ENCODE results near the gene SUSD4. TPM values are rescaled to one million over a fixed set of nuclear protein-coding genes. Genes with fewer than 3 reads are reported as not detected.

SUSD4 gene
- total RNA-seq, 1 experiment from 2014 or later: 3.5 TPM

DNA sequence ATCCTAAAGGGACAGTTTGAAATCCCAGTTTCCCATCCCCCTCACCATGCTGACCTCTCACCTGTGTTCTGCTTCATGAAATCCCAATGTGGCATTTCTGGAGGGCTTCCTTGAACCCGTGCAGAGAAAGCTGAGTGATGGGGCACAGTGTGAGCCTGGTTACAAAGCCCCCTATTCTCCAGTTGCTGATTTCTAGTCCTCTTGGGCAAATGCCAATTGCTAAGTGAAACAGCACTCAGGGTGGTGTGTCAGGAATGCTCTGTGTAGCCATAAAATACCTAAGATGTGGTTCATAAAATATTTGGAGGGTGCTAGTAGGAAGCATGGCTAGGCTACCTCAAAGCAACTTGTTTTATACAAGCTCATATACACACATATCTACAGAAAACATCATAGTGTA lies 32.0 kb downstream of the SUSD4 start:
- DNase-seq: no peak
- H3K9ac ChIP-seq (ENCODE audit: extremely low read depth, insufficient read length, low read length): no peak overlapping the region
- no peak overlapping the region for H4K5ac ChIP-seq (ENCODE audit: insufficient read length, low read depth, low read length)
- no peaks in the 10 kb centered on the region for H4K20me1 ChIP-seq (ENCODE audit: control insufficient read depth, insufficient read depth, insufficient read length)
- H3K36me3 Mint-ChIP-seq (ENCODE audit: insufficient read depth in 1 of 3, low read depth in 3 of 3): no peaks in the 10 kb centered on the region
- no peak overlapping the region for H2BK120ac ChIP-seq (ENCODE audit: low read depth, low read length, poor library complexity, severe bottlenecking)
- no peaks in the 10 kb centered on the region for H3K4me1 ChIP-seq (ENCODE audit: insufficient read depth, low read length)
- H3K23me2 ChIP-seq (ENCODE audit: insufficient read length, low read depth, low read length, poor library complexity, severe bottlenecking): no peaks in the 10 kb centered on the region
- TF ChIP-seq, protein P1, sequence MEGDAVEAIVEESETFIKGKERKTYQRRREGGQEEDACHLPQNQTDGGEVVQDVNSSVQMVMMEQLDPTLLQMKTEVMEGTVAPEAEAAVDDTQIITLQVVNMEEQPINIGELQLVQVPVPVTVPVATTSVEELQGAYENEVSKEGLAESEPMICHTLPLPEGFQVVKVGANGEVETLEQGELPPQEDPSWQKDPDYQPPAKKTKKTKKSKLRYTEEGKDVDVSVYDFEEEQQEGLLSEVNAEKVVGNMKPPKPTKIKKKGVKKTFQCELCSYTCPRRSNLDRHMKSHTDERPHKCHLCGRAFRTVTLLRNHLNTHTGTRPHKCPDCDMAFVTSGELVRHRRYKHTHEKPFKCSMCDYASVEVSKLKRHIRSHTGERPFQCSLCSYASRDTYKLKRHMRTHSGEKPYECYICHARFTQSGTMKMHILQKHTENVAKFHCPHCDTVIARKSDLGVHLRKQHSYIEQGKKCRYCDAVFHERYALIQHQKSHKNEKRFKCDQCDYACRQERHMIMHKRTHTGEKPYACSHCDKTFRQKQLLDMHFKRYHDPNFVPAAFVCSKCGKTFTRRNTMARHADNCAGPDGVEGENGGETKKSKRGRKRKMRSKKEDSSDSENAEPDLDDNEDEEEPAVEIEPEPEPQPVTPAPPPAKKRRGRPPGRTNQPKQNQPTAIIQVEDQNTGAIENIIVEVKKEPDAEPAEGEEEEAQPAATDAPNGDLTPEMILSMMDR (conservative IDR thresholded peaks at IDR 0.05): no peak
- no peak overlapping the region for H3T11ph ChIP-seq (ENCODE audit: low read length)
- no peak overlapping the region for H3K18ac ChIP-seq (ENCODE audit: insufficient read length, low read depth, low read length)
- WGBS (ENCODE audit: extremely low coverage, insufficient read length, low lambda C conversion rate): no CpG with 5 or more reads among the region's 1 CpG
- H2AFZ ChIP-seq (ENCODE audit: low read length): no peak overlapping the region
- no peak overlapping the region for H3K56ac ChIP-seq (ENCODE audit: insufficient read length, low read depth, low read length)
- H3K4me3 Mint-ChIP-seq: no peak overlapping the region
- no peak overlapping the region for H2BK15ac ChIP-seq (ENCODE audit: low read depth, low read length)
- H3K9me3 Mint-ChIP-seq: no peaks in the 10 kb centered on the region
- H3K27me3 Mint-ChIP-seq (ENCODE audit: low read depth): peaks cover 2% of the 10 kb centered on the region; the same call in 1 of the 2 replicates
- no peak overlapping the region for H4K8ac ChIP-seq (replicated peaks; ENCODE audit: insufficient read length, low read depth, low read length)
- H3K4me1 Mint-ChIP-seq: peaks cover 14 to 15% of the 10 kb centered on the region in 2 experiments
- no peak overlapping the region for H3K27ac ChIP-seq (ENCODE audit: insufficient read length, low read depth, low read length)
- no peak overlapping the region for H3K4me2 ChIP-seq (ENCODE audit: insufficient read depth, insufficient read length, low read length)
- no peak overlapping the region for H3K23ac ChIP-seq (ENCODE audit: insufficient read length, low read depth, low read length)
- H2BK5ac ChIP-seq (ENCODE audit: insufficient read length, low read length): no peak overlapping the region
- no peaks in the 10 kb centered on the region for H3K9me3 ChIP-seq (ENCODE audit: control insufficient read depth, low read depth, low read length)
- no peak overlapping the region for H2BK20ac ChIP-seq (ENCODE audit: low read depth, low read length, poor library complexity, severe bottlenecking)
- H3K4ac ChIP-seq (ENCODE audit: low read depth, low read length): no peak overlapping the region
- no peaks in the 10 kb centered on the region for H3K79me1 ChIP-seq (ENCODE audit: insufficient read depth, low read depth, low read length, poor library complexity, severe bottlenecking)
- no peaks in the 10 kb centered on the region for H3K27me3 ChIP-seq (ENCODE audit: insufficient read depth, low read length)
- H3K14ac ChIP-seq (ENCODE audit: insufficient read depth, low read length): no peak overlapping the region
- no peak overlapping the region for H3K27ac Mint-ChIP-seq
- no peaks in the 10 kb centered on the region for H3K79me2 ChIP-seq (ENCODE audit: insufficient read depth, low read length)
- no peak overlapping the region for H4K91ac ChIP-seq (ENCODE audit: insufficient read length, low read depth, low read length)
- no peak overlapping the region for H2BK12ac ChIP-seq (ENCODE audit: insufficient read length, low read depth, low read length)
- no peak overlapping the region for H2AK5ac ChIP-seq (ENCODE audit: insufficient read length, low read length)
